ENCODE results near the gene AP2S1.
A peak's percentile ranks its signal among the peaks of the same experiment; 100 is the strongest.
"Not testable (repeated sequence)": the region's sequence is repeated elsewhere in the genome, so short reads cannot be mapped to it uniquely, and the experiment has no call there.

Gene AP2S1

GRCh38 chr19:46867170-46867569 lies 16.5 kb upstream of the AP2S1 start:
- DNase-seq = no peak

- no peak for DNase-seq
Measured at GRCh38 chr19:46866407-46867136, 15.9 kb upstream of the AP2S1 start.

- DNase-seq = no peak
Measured at GRCh38 chr19:46863818-46864629, 13.4 kb upstream of the AP2S1 start.

DNA sequence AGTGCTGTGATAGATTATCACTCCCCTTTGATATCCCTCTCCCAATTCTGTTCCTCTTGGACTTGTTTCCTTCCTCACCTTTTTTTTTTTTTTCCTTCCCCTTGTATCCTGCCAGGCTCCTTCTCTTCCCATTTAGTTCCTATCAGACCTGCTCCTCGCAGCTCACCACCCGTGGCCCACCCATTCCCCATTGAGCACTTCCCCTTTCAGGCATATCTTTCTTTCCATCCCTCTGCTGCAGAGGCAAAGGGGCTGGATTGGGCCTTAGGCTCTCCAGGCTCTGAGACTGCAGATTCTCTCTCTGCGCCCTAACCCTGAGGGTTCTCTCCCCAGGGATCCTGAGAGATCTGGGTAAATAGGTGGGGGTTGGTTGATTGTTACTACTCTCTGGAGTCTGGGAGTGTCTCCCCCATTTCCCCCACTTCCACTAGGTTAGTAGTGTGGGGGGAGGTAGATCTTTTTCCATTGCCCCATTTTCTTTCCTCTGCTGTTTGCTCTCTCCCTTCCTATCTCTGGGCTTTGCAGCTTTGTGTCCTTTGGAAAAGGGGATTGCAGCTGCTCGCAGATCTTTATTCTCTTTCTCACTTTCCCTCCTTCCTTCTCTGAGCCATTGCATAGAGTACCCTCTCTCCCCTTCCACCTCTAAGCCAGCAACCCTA lies 12.5 kb upstream of the AP2S1 start:
- no peak for DNase-seq

DNA sequence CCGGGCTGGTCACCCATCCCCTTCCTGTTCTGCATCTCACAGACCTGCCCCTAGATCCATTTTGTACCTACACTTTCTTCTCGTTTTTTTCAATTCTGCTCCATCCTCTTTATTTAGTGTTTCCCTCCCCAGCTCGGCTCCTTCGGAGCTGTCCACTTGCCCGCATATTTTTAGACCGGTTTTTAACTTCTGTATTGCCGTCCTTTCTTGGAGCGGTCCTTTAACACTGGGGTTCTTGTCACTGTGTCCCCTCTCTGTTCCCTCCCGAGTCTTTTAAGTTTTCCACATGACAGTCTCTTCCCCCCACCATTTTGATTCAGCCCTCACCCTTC lies 11.8 kb upstream of the AP2S1 start:
- no peak for DNase-seq

DNA sequence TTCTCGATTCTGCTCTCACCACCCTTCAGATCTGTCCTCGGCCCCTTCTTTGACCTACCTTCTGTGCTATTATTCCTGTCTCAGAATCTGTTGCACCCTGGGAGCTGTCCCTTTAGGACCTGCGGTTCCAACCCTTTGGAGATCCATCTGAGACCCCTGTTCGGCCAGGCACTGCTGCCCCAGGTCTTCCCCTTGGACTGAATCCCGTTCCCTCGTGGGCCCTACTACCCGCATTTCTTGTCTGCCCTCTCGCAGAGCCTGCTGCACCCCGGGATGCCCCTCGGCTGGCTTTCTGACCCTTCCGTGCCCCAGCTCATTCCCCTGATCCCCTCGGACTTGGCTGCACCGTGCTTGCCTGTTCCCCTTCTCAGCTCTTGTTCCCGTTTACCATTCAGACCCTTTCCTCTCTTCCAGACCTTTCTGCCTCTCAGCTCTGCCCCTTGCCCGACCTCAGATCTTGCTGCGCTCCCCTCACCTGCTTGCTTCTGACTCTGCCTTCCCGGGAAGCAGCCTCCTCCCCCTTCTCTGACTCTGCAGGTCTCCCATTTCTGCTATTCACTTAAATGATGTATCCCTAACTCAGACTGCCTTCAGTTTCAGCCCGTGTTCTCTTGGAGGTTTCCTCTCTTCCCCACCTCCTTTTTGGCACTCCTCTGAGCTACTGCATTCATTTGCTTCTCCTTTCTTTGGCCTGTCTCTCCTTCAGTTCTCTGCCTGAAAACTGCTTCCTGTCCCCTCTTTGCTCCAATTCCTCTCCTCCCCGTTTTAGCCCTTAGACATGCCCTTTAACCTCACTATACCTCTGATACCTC lies 11.3 kb upstream of the AP2S1 start:
- no peak for DNase-seq

DNA sequence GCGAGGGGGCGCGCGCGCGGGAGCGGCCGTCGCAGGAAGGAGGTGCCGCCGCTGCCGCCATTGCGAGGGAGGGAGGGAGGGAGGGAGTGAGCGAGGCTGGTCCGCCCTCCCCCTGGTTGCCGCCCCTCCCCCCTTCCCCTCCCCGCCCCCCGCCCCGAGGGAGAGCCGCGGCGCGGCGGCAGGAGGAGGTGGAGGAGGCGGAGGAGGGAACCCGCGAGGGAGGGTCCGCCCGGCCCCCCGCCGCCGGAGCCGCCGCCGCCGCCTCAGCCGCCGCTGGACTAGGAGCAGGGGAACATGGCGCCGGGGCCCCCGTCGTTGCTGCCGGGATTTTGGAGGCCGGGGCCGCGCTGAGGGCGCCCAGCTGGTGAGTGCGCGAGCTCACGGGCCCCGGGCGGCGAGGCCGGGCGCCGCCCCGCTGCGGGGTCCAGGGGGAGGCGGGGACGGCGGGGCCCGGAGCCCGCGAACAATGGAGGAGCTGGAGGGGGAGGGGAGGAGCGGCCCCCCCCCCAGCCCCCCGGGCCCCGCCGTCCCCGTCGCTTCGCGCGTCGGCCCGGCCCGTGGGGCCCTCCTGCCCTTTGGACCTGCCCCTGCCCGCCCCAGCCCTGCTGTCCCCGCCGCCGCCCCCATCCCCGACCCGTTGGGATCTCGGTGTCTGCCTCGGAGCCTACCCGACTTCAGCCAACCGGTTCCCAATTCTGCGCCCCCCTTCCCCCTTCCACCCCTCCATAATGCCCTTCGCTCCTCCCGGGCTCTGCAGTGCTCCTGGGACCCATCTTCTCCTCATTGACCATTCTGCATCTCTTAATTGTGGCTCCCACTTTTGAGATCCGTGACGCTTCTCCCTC lies 10.4 kb upstream of the AP2S1 start, which contains the start of gene ARHGAP35:
TSS of gene ARHGAP35 (plus strand) at position 152 of the 845 bp plus-strand sequence. CDS start 57,679 bp downstream, outside the sequence.
- no peak for DNase-seq

- DNase-seq = peak; percentile 99
Measured at GRCh38 chr19:46860125-46860845, 9.6 kb upstream of the AP2S1 start.

DNA sequence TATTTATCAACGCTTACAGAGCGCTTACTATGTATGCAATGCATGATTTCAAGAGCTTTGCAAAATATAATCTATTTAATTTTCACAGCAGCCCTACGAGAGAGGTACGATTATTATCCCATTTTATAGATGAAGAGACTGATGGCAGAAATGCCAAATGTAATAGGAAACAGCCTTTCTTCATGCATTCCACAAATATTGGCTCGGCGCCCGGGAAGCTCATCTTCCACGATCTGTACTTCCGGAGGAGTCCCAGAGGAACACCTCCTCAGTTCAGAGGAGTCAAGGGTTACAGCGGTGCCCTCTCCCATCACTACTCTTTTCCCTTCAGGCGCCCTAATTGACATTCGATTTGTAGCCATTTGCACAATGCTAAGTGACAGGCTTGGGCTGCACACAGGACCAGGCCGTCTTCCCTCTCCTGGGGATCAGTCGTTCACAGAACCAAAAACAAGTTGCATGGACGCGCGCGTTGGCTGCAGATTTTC lies 9.0 kb upstream of the AP2S1 start:
- peak; percentile 88 for DNase-seq

DNA sequence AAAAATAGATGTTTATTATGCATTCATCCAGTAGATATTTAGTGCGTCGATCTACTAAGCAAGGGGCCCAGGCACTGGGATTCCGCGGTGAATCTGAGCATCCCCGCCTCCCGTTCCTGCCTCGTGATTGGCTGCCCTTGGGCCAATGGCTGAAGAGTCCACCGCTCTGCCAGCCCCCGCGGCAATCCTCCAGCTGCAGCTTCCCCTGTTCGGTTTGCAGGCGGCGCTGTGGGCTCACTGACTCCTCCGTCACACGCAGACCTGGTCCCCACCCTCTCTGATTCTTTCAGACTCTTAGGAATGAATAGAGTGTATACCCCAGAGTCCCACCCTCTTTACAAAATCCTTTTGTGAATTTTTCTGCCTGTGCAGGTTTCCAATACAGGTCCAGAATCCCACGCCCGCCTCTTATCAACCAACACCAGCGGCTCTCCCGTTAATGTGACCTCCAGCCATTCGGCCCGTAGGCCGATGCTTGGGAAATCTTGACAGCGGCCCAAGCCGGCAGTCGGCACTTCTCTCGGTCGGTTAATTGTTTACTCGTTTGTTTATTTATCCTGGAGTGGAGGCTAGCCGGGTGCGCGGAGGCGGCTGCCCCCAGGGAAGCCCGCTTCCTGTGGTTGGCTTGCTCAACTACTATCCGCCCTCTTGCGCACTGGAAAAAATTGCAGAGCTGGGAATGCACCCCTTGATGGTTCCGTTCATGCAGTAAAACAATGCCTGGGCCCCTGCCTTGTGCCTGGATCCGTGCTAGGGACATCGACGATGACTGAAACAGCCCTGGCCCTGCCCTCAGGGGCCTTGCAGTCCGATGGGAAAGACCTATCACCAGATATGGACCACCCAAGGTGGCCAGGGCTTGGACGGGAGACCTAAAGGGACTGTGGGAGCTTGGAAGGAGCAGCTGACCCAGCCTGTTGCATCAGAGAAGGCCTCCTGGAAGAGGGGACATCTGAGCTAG lies 5.7 kb upstream of the AP2S1 start:
- DNase-seq = peak; percentile 94

GRCh38 chr19:46854698-46855097 lies 4.1 kb upstream of the AP2S1 start:
- DNase-seq = not testable (repeated sequence)

DNA sequence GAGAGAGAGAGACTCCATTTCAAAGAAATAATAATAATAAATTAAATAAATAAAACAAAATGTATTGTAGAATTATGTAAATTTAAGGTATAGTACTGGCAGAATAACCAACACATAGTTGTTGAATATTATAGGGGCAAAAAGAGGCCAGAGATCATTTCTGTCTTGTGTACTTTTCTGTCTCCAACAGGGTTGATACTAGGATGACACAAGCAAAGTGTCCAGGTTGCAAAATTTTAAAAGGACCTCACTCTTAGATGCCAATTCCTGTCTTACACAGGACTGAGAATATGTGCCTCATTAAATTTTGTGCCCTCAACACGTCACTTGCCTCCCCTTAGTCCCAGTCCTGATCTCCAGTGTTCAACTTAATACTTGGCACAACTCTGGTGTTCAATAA lies 2.2 kb upstream of the AP2S1 start:
- DNase-seq = no peak

GRCh38 chr19:46849610-46850009 lies 1.0 kb downstream of the AP2S1 start:
- no peak for DNase-seq

GRCh38 chr19:46848389-46848788 lies 2.3 kb downstream of the AP2S1 start:
- DNase-seq = no peak

- DNase-seq = no peak
Measured at GRCh38 chr19:46847528-46847927, 3.1 kb downstream of the AP2S1 start.

DNA sequence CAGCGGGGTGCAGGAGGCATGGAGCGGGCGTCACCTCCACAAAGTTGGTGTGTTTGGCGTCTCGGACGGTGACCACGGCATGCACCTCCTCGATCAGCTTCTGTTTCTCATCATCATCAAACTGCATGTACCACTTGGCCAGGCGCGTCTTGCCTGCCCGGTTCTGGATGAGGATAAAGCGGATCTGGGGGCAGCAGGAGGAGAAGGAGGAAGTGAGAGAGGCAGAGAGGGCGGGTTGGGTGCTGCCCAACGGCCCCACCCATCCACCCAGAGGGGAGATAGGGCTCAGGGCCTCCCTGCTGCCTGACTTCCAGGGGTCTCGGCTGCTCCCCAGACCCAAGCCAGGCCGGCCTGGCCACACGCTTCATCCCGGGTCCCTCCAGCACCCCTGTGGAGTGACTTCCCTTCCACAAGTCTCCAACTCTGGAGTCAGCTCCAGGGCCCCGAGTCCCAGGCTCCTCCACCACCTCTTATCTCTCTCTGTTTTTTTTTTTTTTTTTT lies 4.6 kb downstream of the AP2S1 start:
- no peak for DNase-seq

DNA sequence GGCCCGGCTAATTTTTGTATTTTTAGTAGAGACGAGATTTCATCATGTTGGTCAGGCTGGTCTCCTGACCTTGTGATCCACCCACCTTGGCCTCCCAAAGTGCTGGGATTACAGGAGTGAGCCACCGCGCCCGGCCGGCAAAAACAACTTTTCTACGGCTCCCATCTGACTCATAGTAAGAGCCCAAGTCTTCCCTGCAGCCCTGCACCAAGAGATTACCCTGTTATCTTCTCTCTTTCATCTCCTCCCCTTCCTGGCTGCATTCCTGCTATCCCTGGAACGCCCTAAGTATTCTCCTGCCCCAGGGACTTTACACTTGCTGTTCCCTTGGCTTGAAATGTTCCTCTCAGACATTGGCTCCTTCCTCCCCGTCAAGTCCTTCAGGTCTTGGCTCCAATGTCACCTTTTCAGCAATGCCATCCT lies 6.6 kb downstream of the AP2S1 start:
- no peak for DNase-seq

- DNase-seq = no peak
Measured at GRCh38 chr19:46842791-46843190, 7.9 kb downstream of the AP2S1 start.

DNA sequence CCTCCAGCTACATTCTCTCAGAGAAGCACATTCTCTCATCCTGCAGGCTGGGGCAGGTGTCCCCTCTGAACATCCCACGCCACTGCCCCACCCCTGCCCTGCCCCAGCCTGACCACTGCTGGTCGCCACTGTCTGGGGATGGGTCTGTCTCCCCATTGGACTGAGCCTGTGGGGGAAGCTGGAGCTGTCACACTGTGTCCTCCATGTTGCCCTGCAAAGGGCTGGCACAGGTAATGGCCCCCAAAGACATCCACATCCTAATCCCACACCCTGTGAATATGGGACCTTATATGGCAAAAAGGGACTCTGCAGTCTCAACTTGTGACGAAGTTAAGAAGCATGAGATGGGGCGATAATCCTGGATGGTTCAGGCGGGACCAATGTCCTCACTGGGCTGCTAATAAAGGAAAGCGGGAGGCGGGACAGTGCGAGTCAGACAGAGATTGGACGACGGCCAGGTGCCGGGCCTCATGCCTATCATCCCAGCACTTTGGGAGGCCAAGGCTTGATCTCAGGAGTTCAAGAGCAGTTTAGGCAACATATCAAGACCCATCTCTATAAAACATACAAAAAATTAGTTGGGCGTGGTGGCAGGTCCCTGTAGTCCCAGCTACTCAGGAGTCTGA lies 9.1 kb downstream of the AP2S1 start:
- DNase-seq = no peak

Measured in COR-L47 (cell line).